ENCODE measurements around the gene TDRKH. TPM values are rescaled to one million over a fixed set of nuclear protein-coding genes. Genes with fewer than 3 reads are reported as not detected.

TDRKH gene
- total and polyA plus RNA-seq, 3 donors from 2014 or later: 26.3 to 50.9 (median 31.5) TPM

- TF ChIP-seq POLR2A (IDR thresholded peaks at IDR 0.05): no peak
- TF ChIP-seq CTCF (IDR thresholded peaks at IDR 0.05): no peak
- H3K36me3 ChIP-seq (ENCODE audit: low read depth, missing control alignments): no peaks in the 10 kb centered on the region
- no peaks in the 10 kb centered on the region for H3K9me3 ChIP-seq
- 48 to 66% methylated on average over 9 of the region's 9 CpGs for WGBS, 2 donors
- no peaks in the 10 kb centered on the region for H3K27me3 ChIP-seq
- no peak overlapping the region for H3K4me3 ChIP-seq
- no peak for DNase-seq
- intact Hi-C loops (cut with DNase I; ENCODE audit: low total_unique reads): no loop called here
- no peaks in the 10 kb centered on the region for H3K4me1 ChIP-seq
- H3K27ac ChIP-seq: no peak overlapping the region
These were observed 9.1 kb upstream of the TDRKH start for GRCh38 chr1:151799179-151800022.

- no peak for TF ChIP-seq CTCF (IDR thresholded peaks at IDR 0.05)
- no peak for TF ChIP-seq POLR2A (IDR thresholded peaks at IDR 0.05)
- H3K27me3 ChIP-seq: no peaks in the 10 kb centered on the region
- intact Hi-C loops (cut with DNase I; ENCODE audit: low total_unique reads): no loop called here
- H3K9me3 ChIP-seq: no peaks in the 10 kb centered on the region
- H3K4me1 ChIP-seq: no peaks in the 10 kb centered on the region
- no peak overlapping the region for H3K4me3 ChIP-seq
- no peak for DNase-seq
- 88 to 93% methylated on average over 5 of the region's 5 CpGs for WGBS, 2 donors
- H3K27ac ChIP-seq: no peak overlapping the region
- no peaks in the 10 kb centered on the region for H3K36me3 ChIP-seq (ENCODE audit: low read depth, missing control alignments)
These were observed 8.3 kb upstream of the TDRKH start for GRCh38 chr1:151798571-151798970.

GRCh38 chr1:151790940-151791651 is 796 bp upstream of the TDRKH start:
- Histone ChIP-seq H3K27ac (peak overlapping the region; percentile 33 to 70), H3K4me1 (no peaks in the 10 kb centered on the region), H3K36me3 (ENCODE audit: low read depth, missing control alignments) (no peaks in the 10 kb centered on the region), H3K27me3 (no peaks in the 10 kb centered on the region), H3K4me3 (peak overlapping the region; percentile 65 to 79), H3K9me3 (no peaks in the 10 kb centered on the region)
- TF ChIP-seq POLR2A (IDR thresholded peaks at IDR 0.05) (no peak), CTCF (IDR thresholded peaks at IDR 0.05) (no peak)
- WGBS, 2 donors: 3 to 5% methylated on average over 33 to 52 of the region's 52 CpGs
- DNase-seq: peak; percentile 36
- intact Hi-C loops (cut with DNase I; ENCODE audit: low total_unique reads): no loop called here

GRCh38 chr1:151787689-151788088 is 2.6 kb downstream of the TDRKH start:
- intact Hi-C loops (cut with DNase I; ENCODE audit: low total_unique reads): no loop called here
- H3K9me3 ChIP-seq: no peaks in the 10 kb centered on the region
- no peak for TF ChIP-seq POLR2A (IDR thresholded peaks at IDR 0.05)
- no peak overlapping the region for H3K4me3 ChIP-seq
- 96% methylated on average over 3 of the region's 3 CpGs for WGBS, 2 donors
- no peak overlapping the region for H3K27ac ChIP-seq
- H3K27me3 ChIP-seq: no peaks in the 10 kb centered on the region
- no peaks in the 10 kb centered on the region for H3K4me1 ChIP-seq
- no peaks in the 10 kb centered on the region for H3K36me3 ChIP-seq (ENCODE audit: low read depth, missing control alignments)
- DNase-seq: no peak

GRCh38 chr1:151783796-151784195 is 6.5 kb downstream of the TDRKH start:
- H3K4me3 ChIP-seq: no peak overlapping the region
- no peaks in the 10 kb centered on the region for H3K36me3 ChIP-seq (ENCODE audit: low read depth, missing control alignments)
- DNase-seq: no peak
- WGBS, 2 donors: 72 to 76% methylated on average over 2 of the region's 2 CpGs
- TF ChIP-seq CTCF (IDR thresholded peaks at IDR 0.05) (no peak), POLR2A (IDR thresholded peaks at IDR 0.05) (no peak)
- no peaks in the 10 kb centered on the region for H3K9me3 ChIP-seq
- H3K27me3 ChIP-seq: no peaks in the 10 kb centered on the region
- intact Hi-C loops (cut with DNase I; ENCODE audit: low total_unique reads): no loop called here
- H3K27ac ChIP-seq: no peak overlapping the region
- no peaks in the 10 kb centered on the region for H3K4me1 ChIP-seq

Data from testis (tissue), 3 donors.